Osteocyte (in vitro differentiated cells): ENCODE results near the gene CTTNBP2NL. TPM values are rescaled to one million over a fixed set of nuclear protein-coding genes. Genes with fewer than 3 reads are reported as not detected.

Experiments used
- DNase-seq: peaks from one replicate; pipeline ENCODE4 v3.0.0; 2021; ENCODE audit warnings: mixed read lengths; ENCODE audit not compliant: unreplicated experiment; ENCODE audit errors: extremely low spot score
- H3K27ac Mint-ChIP-seq: one replicate; pipeline ENCODE4 v1.8.0; 2021; ENCODE audit warnings: mild to moderate bottlenecking, mixed read lengths; ENCODE audit not compliant: unreplicated experiment
- H3K27me3 Mint-ChIP-seq: one replicate; pipeline ENCODE4 v1.8.0; 2021; ENCODE audit warnings: mixed read lengths; ENCODE audit not compliant: unreplicated experiment
- H3K36me3 Mint-ChIP-seq: one replicate; pipeline ENCODE4 v1.8.0; 2021; ENCODE audit warnings: mixed read lengths; ENCODE audit not compliant: unreplicated experiment
- H3K4me1 Mint-ChIP-seq: one replicate; pipeline ENCODE4 v1.8.0; 2021; ENCODE audit warnings: mixed read lengths; ENCODE audit not compliant: unreplicated experiment
- H3K4me3 Mint-ChIP-seq: one replicate; pipeline ENCODE4 v1.8.0; 2021; ENCODE audit warnings: mild to moderate bottlenecking, moderate library complexity, mixed read lengths; ENCODE audit not compliant: unreplicated experiment
- H3K9me3 Mint-ChIP-seq: one replicate; pipeline ENCODE4 v1.8.0; 2021; ENCODE audit warnings: mixed read lengths; ENCODE audit not compliant: unreplicated experiment
- total RNA-seq: library from RNA; stranded (reverse); gene quantifications from 2 replicates; pipeline ENCODE4 v1.2.1, GENCODE V29; 2021
- TF ChIP-seq, protein P1 (sequence below): fragments of 200-600 bp; sonication (generic); IDR thresholded peaks from 2 replicates; pipeline ENCODE4 v1.5.0; 2021; ENCODE audit warnings: antibody characterized with exemption, mild to moderate bottlenecking, moderate library complexity

CTTNBP2NL gene
- total RNA-seq, 1 donor from 2014 or later, result 50.6 TPM

DNA sequence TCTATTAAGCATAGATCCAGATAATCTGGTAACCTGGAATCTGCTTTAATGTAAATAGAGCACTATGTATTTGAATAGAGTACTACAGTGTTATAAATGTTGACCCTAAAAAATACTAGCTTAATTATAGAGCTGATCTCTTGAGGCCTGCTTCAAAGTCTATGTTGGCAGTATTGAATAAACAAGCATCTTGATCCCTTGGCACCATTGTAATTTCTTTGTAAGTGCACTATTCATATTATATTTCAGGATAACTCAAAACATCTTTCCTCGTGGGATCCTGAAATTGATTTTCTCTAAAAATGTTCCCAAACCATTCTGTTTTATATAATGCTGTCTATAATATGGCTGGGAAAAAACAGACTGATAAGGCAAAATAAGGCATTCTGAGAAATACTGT, 10.8 kb downstream of the CTTNBP2NL start:
- H3K4me3 Mint-ChIP-seq, result no peak overlapping the region
- peaks cover 52% of the 10 kb centered on the region for H3K4me1 Mint-ChIP-seq
- DNase-seq, result no peak
- peak overlapping the region; percentile 56 for H3K27ac Mint-ChIP-seq
- H3K9me3 Mint-ChIP-seq, result no peaks in the 10 kb centered on the region
- peaks cover 4% of the 10 kb centered on the region for H3K36me3 Mint-ChIP-seq
- TF ChIP-seq, protein P1, sequence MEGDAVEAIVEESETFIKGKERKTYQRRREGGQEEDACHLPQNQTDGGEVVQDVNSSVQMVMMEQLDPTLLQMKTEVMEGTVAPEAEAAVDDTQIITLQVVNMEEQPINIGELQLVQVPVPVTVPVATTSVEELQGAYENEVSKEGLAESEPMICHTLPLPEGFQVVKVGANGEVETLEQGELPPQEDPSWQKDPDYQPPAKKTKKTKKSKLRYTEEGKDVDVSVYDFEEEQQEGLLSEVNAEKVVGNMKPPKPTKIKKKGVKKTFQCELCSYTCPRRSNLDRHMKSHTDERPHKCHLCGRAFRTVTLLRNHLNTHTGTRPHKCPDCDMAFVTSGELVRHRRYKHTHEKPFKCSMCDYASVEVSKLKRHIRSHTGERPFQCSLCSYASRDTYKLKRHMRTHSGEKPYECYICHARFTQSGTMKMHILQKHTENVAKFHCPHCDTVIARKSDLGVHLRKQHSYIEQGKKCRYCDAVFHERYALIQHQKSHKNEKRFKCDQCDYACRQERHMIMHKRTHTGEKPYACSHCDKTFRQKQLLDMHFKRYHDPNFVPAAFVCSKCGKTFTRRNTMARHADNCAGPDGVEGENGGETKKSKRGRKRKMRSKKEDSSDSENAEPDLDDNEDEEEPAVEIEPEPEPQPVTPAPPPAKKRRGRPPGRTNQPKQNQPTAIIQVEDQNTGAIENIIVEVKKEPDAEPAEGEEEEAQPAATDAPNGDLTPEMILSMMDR, result no peak
- H3K27me3 Mint-ChIP-seq, result no peaks in the 10 kb centered on the region

DNA sequence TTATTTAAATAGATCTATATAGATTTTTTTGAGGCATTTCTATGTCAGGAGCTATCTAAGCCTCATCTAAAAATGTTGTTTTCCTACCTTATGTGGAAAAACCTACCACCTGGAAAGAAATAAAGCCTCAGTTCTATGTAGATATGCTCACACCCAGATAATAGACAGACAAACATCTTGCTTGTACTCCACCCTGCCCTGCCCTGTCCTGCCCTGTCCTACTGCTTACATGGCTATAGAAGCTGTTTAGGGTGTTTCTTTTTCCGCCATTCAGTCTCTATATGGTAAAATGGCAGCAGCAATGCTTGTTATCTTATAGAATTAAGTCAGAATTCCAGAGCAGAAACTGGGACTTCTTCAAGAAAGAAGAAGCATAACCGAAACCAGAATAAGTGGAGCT, 13.4 kb downstream of the CTTNBP2NL start:
- TF ChIP-seq, protein P1, result no peak
- Mint-ChIP-seq H3K36me3 (peaks cover 9% of the 10 kb centered on the region), H3K9me3 (no peaks in the 10 kb centered on the region), H3K4me3 (no peak overlapping the region), H3K27me3 (no peaks in the 10 kb centered on the region), H3K27ac (peak overlapping the region; percentile 27), H3K4me1 (peaks cover 26% of the 10 kb centered on the region)
- DNase-seq, result no peak

- TF ChIP-seq, protein P1, result no peak
- no peak overlapping the region for H3K4me3 Mint-ChIP-seq
- peaks cover 14% of the 10 kb centered on the region for H3K36me3 Mint-ChIP-seq
- DNase-seq, result no peak
- no peaks in the 10 kb centered on the region for H3K27me3 Mint-ChIP-seq
- H3K9me3 Mint-ChIP-seq, result no peaks in the 10 kb centered on the region
- H3K4me1 Mint-ChIP-seq, result peaks cover 19% of the 10 kb centered on the region
- H3K27ac Mint-ChIP-seq, result no peak overlapping the region
These were observed 14.7 kb downstream of the CTTNBP2NL start for GRCh38 chr1:112410673-112411072.

DNA sequence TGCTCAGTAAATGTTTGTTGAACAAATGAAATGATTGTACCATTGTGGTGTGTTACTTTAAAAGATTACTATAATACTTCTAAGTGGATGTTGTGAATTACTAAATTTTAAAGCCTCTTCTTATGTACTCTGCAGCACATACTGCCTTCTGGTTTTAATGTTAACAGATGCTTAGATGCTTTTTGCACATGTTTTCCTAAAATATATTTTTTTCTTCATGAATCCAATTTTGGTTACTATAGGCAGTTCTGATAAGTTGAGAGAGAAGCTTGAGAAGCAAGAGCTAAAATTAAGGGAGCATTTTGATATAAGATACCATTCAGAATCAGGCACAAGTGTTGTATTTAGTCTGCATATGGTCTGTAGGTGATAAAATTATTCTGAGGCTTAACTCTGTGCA, 21.3 kb downstream of the CTTNBP2NL start:
- no peak for DNase-seq
- no peak overlapping the region for H3K27ac Mint-ChIP-seq
- H3K36me3 Mint-ChIP-seq, result peaks cover 51% of the 10 kb centered on the region
- H3K9me3 Mint-ChIP-seq, result no peaks in the 10 kb centered on the region
- TF ChIP-seq, protein P1, result no peak
- no peaks in the 10 kb centered on the region for H3K27me3 Mint-ChIP-seq
- peaks cover 12% of the 10 kb centered on the region for H3K4me1 Mint-ChIP-seq
- H3K4me3 Mint-ChIP-seq, result no peak overlapping the region

GRCh38 chr1:112418099-112418892, 22.3 kb downstream of the CTTNBP2NL start:
- H3K4me3 Mint-ChIP-seq, result no peak overlapping the region
- H3K9me3 Mint-ChIP-seq, result no peaks in the 10 kb centered on the region
- H3K4me1 Mint-ChIP-seq, result peaks cover 15% of the 10 kb centered on the region
- H3K36me3 Mint-ChIP-seq, result peaks cover 54% of the 10 kb centered on the region
- H3K27ac Mint-ChIP-seq, result no peak overlapping the region
- TF ChIP-seq, protein P1, result no peak
- DNase-seq, result no peak
- H3K27me3 Mint-ChIP-seq, result no peaks in the 10 kb centered on the region
